Effector memory CD4-positive, alpha-beta T cell (primary cell): ENCODE results near the gene KIF21B.

Experiments
- DNase-seq, 3 donors: peaks; one replicate each; pipeline ENCODE4 v3.0.0-alpha.2; 2020
- H3K27ac ChIP-seq: 2 replicates; pipeline ENCODE4 v1.7.0; 2013; ENCODE audit warnings: mild to moderate bottlenecking, low read length, moderate library complexity; ENCODE audit not compliant: insufficient read depth, poor library complexity, severe bottlenecking
- H3K27me3 ChIP-seq: replicated peaks from 2 replicates; pipeline ENCODE4 v1.7.0; 2013; ENCODE audit warnings: mild to moderate bottlenecking, low read length; ENCODE audit not compliant: insufficient read depth, control insufficient read depth, poor library complexity, severe bottlenecking
- H3K36me3 ChIP-seq: 2 replicates; pipeline ENCODE4 v1.7.0; 2013; ENCODE audit warnings: mild to moderate bottlenecking, low read length, moderate library complexity; ENCODE audit not compliant: control insufficient read depth, insufficient read depth
- H3K4me1 ChIP-seq: 2 replicates; pipeline ENCODE4 v1.7.0; 2013; ENCODE audit warnings: low read length, mild to moderate bottlenecking; ENCODE audit not compliant: control insufficient read depth, insufficient read depth, poor library complexity, severe bottlenecking
- H3K4me3 ChIP-seq: 2 replicates; pipeline ENCODE4 v1.7.0; 2013; ENCODE audit warnings: low read length, low read depth, mild to moderate bottlenecking; ENCODE audit not compliant: insufficient read depth, poor library complexity, severe bottlenecking
- H3K9me3 ChIP-seq: 2 replicates; pipeline ENCODE4 v1.7.0; 2013; ENCODE audit warnings: mild to moderate bottlenecking, low read length, moderate library complexity; ENCODE audit not compliant: control insufficient read depth

The KIF21B gene

DNA sequence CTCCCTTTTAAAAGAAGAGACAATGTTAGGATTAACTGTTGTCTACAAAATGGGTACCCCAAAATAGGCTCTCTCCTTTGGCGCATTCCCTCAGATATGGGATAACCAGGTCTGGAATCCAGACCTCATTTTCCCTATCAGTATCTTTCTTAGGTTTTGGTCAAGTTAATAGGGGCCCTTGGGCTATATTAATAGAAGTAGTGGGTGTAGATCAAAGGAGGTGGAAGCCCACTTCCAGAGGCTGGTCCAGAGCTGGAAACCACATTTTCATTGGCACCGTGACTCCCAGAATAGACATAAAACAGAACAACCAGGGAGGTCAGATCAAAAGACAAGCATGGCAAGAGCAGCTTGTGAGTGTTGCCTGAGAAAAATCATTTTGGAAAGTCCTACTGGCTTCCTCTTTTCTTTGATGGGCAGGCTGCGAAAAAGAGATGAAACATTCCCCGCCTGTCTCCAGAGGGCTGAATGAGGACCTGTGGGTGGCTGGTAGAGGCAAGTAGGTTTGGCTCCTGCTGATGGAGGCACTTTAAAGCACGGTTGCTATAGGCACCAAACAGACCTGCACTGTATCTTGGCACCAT, 25.8 kb upstream of the KIF21B start:
- no peaks in the 10 kb centered on the region for H3K9me3 ChIP-seq
- H3K4me3 ChIP-seq = no peak overlapping the region
- no peak overlapping the region for H3K27ac ChIP-seq
- no peaks in the 10 kb centered on the region for H3K4me1 ChIP-seq
- H3K36me3 ChIP-seq = no peaks in the 10 kb centered on the region
- DNase-seq = no peak
- no peaks in the 10 kb centered on the region for H3K27me3 ChIP-seq

DNA sequence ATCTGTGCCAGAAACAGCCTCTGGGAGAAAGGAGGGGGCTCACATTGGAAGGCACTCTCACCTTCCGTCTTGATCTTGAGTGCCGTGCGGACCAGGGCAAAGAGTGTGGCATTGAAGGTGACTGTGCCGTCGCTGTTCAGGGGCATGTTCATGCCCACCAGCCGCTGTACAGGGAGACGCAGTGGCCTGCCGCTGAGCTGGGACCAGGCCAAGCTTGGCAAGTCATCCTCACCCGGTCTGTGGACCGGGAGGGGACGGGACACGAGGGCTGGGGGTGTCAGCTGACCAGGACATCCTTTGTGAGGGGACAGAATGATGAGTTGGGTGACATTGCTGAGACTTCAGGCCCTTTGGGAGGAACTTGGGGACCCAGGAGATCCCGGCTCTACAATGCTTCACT, 25.0 kb upstream of the KIF21B start:
- H3K27ac ChIP-seq = no peak overlapping the region
- H3K36me3 ChIP-seq = no peaks in the 10 kb centered on the region
- no peaks in the 10 kb centered on the region for H3K27me3 ChIP-seq
- H3K4me1 ChIP-seq = no peaks in the 10 kb centered on the region
- H3K9me3 ChIP-seq = no peaks in the 10 kb centered on the region
- no peak for DNase-seq
- no peak overlapping the region for H3K4me3 ChIP-seq

DNA sequence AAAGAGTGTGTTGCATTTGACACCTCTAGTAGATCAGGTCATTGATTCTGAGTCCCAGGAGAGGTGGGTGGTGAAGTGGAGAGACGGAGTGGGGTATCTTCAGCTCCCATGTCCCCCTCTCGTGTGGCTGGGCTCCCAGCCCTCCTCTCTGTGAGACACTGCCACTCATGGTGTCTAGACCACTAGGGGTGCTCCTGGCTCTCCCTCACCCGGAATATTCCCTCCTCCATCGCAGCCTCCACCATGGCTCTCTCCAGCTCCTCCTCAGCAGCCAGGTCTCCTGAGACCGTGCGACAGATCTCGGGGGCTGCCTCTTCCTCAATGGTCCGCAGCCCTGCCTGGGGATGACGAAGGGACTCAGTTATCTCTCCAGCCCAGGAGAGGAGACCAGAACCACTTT, 20.6 kb upstream of the KIF21B start:
- H3K9me3 ChIP-seq = no peaks in the 10 kb centered on the region
- H3K4me3 ChIP-seq = no peak overlapping the region
- DNase-seq = no peak
- no peak overlapping the region for H3K27ac ChIP-seq
- no peaks in the 10 kb centered on the region for H3K27me3 ChIP-seq
- H3K36me3 ChIP-seq = no peaks in the 10 kb centered on the region
- H3K4me1 ChIP-seq = no peaks in the 10 kb centered on the region

DNA sequence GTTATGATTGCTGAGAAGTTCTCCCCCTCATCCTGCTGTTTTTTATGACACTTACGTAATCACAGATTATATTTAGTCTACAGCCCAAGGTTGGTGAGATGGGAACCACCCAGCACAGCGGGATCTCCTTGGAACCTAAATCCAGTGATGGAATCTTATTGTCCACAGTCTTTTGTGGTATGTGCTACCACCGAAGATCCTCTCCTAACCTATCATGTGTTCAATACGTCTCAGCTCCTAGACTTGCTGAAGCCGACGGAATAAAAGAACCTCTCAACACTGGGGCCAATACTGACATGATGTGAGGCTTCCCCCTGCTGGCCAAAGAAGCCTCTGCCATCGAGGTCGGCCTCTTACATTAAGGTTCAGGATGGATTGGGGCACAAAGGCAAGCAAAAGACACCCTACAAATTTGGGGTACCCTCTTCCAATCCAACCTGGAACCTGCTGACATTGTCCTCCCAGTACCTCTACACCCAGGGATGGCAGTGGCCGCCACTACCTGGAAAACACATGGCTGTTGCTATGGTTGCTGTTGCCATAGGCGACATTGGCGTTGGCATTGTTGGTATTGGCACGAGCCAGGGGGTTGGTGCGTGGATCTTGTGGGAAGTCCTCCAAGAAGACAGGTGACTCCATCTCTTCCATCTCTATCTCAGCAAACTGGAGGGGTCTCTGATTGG, 19.4 kb upstream of the KIF21B start:
- Histone ChIP-seq H3K27ac (no peak overlapping the region), H3K36me3 (no peaks in the 10 kb centered on the region), H3K4me1 (no peaks in the 10 kb centered on the region), H3K4me3 (no peak overlapping the region), H3K27me3 (no peaks in the 10 kb centered on the region), H3K9me3 (no peaks in the 10 kb centered on the region)
- DNase-seq = peak; percentile 34 to 57 (median 41)

DNA sequence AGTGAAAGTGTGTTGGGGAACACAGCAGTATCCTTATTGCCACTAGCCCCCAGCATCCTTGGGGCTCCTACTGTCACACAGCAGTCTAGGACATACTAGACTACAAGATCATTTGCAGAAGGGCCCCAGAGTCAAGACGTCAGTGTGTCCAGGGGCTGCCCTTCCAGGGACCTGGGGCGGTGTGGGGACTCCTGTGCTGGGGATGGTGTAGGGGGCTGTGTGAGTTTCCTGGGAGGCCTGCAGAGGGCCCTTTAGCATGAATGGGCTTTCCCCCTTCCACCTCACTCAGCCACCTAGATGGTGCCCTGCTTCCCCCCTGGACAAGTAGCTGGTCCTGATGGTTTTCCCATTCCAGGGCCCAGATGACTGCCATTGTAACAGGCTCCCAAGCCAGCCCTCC, 17.5 kb upstream of the KIF21B start:
- Histone ChIP-seq H3K4me3 (no peak overlapping the region), H3K27me3 (no peaks in the 10 kb centered on the region), H3K36me3 (no peaks in the 10 kb centered on the region), H3K9me3 (no peaks in the 10 kb centered on the region), H3K4me1 (no peaks in the 10 kb centered on the region), H3K27ac (no peak overlapping the region)
- DNase-seq = no peak

DNA sequence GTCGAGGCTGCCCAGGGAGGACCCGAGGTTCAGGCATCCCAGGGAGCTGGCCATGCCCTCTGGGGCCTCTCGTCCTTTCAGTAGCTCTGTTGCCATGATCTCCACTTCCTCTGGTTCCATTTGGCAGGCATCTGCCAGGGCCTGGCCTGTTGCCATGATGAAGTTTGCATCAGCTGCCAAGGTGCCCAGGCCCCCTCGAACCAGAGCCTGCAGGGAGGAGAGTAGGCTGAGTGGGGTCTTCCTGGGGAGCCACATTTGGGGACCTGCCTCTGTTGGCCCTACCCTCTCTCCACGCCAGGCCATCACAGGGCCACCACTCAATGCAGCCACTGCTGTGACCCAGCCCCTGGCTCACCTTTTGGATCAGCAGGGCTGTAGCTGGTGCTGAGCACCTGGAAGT, 16.4 kb upstream of the KIF21B start:
- Histone ChIP-seq H3K9me3 (no peaks in the 10 kb centered on the region), H3K27ac (no peak overlapping the region), H3K36me3 (no peaks in the 10 kb centered on the region), H3K4me1 (no peaks in the 10 kb centered on the region), H3K4me3 (no peak overlapping the region), H3K27me3 (no peaks in the 10 kb centered on the region)
- DNase-seq = no peak

DNA sequence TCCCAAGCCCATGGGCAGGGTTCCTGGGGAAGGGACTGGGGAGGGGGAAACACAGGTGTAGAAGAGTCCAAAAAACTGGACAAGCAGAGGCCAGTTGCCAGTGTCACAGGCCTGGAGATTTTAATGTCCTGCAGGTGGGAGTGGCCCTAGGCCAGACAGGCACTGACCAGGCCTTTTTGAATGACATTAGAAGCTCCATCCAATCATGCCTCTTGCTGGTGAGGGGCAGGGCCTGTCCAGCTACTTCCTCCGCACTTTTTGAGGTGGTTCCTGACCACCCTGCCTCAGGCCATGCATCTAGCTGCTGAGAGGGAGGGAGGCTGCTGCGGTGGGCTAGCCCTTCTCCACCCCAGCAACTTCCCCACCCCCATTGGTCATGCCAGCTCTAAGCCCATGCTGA, 15.9 kb upstream of the KIF21B start:
- Histone ChIP-seq H3K4me1 (no peaks in the 10 kb centered on the region), H3K4me3 (no peak overlapping the region), H3K27ac (no peak overlapping the region), H3K27me3 (no peaks in the 10 kb centered on the region), H3K36me3 (no peaks in the 10 kb centered on the region), H3K9me3 (no peaks in the 10 kb centered on the region)
- DNase-seq = no peak

DNA sequence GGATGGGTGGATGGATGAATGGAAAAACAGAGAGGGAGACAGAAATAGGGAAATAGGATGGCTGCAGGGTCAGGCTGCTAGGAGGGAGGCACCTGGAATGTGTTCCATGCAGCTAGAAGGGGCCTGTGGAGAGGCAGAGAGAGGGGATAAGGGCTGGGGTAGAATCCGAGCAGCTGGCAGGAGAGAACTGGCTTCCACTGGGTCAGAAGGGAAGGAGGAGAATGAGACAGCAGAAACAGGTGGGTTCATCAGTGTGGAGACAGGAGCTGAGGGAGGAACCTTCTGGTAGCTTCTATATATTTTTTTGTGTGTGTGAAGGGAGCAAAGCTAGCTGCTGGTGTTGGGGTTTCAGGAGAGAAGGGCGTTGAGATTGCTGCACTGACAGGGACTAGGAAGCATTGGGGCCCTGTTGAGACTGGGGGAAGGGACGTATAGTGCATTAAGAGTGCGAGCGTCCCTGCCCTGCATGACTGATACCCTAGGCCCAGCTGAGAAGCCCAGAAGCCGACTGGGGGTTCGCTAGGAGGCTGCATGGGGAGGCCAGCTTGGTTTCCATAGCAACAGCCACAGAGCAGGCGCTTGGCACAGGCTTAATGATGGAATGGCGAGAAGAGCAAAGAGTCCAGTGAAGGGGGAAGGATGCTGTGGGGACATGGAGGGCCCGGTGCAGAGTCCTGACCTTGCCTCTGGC, 14.8 kb upstream of the KIF21B start:
- Histone ChIP-seq H3K27me3 (no peaks in the 10 kb centered on the region), H3K36me3 (no peaks in the 10 kb centered on the region), H3K4me3 (no peak overlapping the region), H3K27ac (no peak overlapping the region), H3K9me3 (no peaks in the 10 kb centered on the region), H3K4me1 (no peaks in the 10 kb centered on the region)
- no peak for DNase-seq

DNA sequence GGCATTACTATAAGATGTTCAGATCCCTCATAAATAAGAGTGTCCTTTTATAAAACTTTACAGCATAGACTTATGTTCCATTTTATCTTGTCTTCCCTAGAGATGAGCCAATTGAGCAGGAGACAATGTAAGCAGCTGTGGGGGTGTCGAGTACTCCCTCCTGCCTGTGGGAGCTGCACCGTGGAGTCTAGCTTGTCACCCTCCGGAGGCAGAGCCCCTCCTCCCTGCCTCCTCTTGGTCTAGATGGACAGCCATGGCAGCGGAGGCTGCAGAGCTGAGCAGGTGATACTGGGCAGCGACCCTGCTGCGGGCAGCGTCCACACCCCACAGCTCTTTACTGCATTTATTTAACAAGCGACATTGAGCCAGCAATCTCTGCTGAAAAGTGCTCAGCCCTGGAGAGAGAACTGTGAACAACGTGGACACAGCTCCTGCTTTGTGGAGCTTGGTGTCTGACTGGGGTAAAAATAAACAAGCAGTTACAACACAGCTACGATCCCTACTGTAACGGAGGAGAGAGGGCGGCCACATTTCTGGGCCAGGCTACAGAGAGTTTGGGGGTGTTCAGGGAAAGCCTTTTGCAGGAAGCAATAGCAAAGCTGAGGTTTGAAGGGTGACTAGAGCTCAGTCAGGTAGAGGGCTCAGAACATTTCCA, 12.8 kb upstream of the KIF21B start:
- no peak overlapping the region for H3K27ac ChIP-seq
- H3K36me3 ChIP-seq = no peaks in the 10 kb centered on the region
- no peaks in the 10 kb centered on the region for H3K27me3 ChIP-seq
- H3K4me3 ChIP-seq = no peak overlapping the region
- no peak for DNase-seq
- H3K9me3 ChIP-seq = no peaks in the 10 kb centered on the region
- no peaks in the 10 kb centered on the region for H3K4me1 ChIP-seq

DNA sequence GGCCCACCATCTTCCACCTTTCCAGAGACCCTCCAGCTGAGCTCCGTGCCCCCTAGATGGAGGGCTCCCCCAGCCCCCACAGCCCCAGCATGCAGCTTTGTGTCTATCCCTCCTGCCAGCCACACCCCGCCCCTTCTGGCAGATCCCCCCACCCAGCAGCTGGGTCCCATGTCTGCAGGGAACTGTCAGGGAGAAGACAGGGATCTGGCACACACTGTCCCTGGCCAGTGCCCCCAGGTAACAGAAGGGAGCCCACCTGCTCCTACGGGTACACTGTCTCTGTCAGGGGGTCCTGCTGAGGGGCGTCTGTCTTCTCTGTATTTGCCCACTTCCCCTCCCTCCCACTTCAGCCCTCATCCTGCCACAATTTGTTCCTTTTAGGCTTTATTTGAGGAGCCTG, 11.2 kb upstream of the KIF21B start:
- no peaks in the 10 kb centered on the region for H3K27me3 ChIP-seq
- H3K27ac ChIP-seq = no peak overlapping the region
- H3K4me1 ChIP-seq = no peaks in the 10 kb centered on the region
- H3K4me3 ChIP-seq = no peak overlapping the region
- H3K36me3 ChIP-seq = no peaks in the 10 kb centered on the region
- H3K9me3 ChIP-seq = no peaks in the 10 kb centered on the region
- DNase-seq = no peak
